ENCODE data around the gene NECTIN1. TPM values are rescaled to one million over a fixed set of nuclear protein-coding genes. Genes with fewer than 3 reads are reported as not detected.

The NECTIN1 gene
- total and polyA plus RNA-seq, 5 experiments from 2014 or later = 0.48 to 2.8 (median 1.7) TPM; not detected in 1

- no peaks in the 10 kb centered on the region for H3K9me3 Mint-ChIP-seq
- ATAC-seq (no peak), DNase-seq (peak in 1 of 10 donors; percentile 44)
- peaks cover under 1 to 10% (median 3%) of the 10 kb centered on the region in 5 donors for H3K27me3 Mint-ChIP-seq
- peaks cover 5 to 21% (median 7%) of the 10 kb centered on the region in 4 donors for H3K4me1 Mint-ChIP-seq
- H3K4me3 Mint-ChIP-seq = no peak overlapping the region
- H3K36me3 Mint-ChIP-seq = no peaks in the 10 kb centered on the region
- POLR2A ChIA-PET = no interaction called here
- no peak overlapping the region for H3K27ac Mint-ChIP-seq
Measured at GRCh38 chr11:119724956-119725355, 4.0 kb downstream of the NECTIN1 start.

- no peaks in the 10 kb centered on the region for H3K9me3 Mint-ChIP-seq
- DNase-seq (no peak), ATAC-seq (no peak)
- peaks cover 0 to 10% (median 3%) of the 10 kb centered on the region in 5 donors for H3K27me3 Mint-ChIP-seq
- H3K4me1 Mint-ChIP-seq = peaks cover 0 to 16% (median 5%) of the 10 kb centered on the region in 4 donors
- no peak overlapping the region for H3K27ac Mint-ChIP-seq
- POLR2A ChIA-PET = no interaction called here
- H3K4me3 Mint-ChIP-seq = no peak overlapping the region
- H3K36me3 Mint-ChIP-seq = no peaks in the 10 kb centered on the region
Measured at GRCh38 chr11:119723952-119724325, 5.1 kb downstream of the NECTIN1 start.

GRCh38 chr11:119723243-119723951 lies 5.6 kb downstream of the NECTIN1 start:
- POLR2A ChIA-PET = no interaction called here
- peaks cover 0 to 10% (median 3%) of the 10 kb centered on the region in 5 donors for H3K27me3 Mint-ChIP-seq
- H3K36me3 Mint-ChIP-seq = no peaks in the 10 kb centered on the region
- no peaks in the 10 kb centered on the region for H3K9me3 Mint-ChIP-seq
- no peak overlapping the region for H3K4me3 Mint-ChIP-seq
- no peak overlapping the region for H3K27ac Mint-ChIP-seq
- ATAC-seq (no peak), DNase-seq (peak in 1 of 10 donors; percentile 34)
- H3K4me1 Mint-ChIP-seq = peaks cover 0 to 16% (median 5%) of the 10 kb centered on the region in 4 donors

DNA sequence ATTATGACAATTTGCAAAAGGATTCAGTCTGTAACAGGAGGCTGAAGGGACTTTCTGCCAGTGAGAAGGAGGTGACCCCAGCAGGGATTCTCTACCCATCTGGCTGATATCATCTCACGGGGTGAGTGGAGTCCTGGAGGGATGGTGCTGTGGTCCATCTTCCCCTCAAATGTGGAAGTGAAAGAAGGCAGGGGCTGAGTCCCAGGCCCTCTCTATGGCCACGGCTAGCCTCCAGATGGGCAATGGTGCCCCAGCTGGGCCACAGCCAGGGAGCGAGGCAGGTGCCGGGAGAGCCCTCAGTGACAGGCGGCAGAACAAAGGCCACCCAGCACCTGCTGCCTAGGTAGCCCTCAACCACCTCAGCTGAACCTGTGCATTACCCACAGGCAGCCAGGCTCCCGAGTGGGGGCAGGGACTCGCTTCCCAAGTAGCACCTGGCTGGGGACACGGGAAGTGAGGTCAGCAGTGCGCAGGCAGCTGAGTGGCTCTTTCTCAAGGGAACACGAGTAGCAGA lies 6.7 kb downstream of the NECTIN1 start:
- H3K4me1 Mint-ChIP-seq = peaks cover 0 to 11% (median 2%) of the 10 kb centered on the region in 4 donors
- H3K4me3 Mint-ChIP-seq = no peak overlapping the region
- no peaks in the 10 kb centered on the region for H3K9me3 Mint-ChIP-seq
- DNase-seq = peak in 1 of 10 donors; percentile 47
- no peak overlapping the region for H3K27ac Mint-ChIP-seq
- no peak for ATAC-seq
- H3K36me3 Mint-ChIP-seq = no peaks in the 10 kb centered on the region
- peaks cover 0 to 10% (median 3%) of the 10 kb centered on the region in 5 donors for H3K27me3 Mint-ChIP-seq
- POLR2A ChIA-PET = no interaction called here

- Mint-ChIP-seq H3K27me3 (peaks cover 0 to 10% (median 2%) of the 10 kb centered on the region in 5 donors), H3K36me3 (no peaks in the 10 kb centered on the region), H3K27ac (no peak overlapping the region), H3K4me1 (peaks cover 0 to 7% (median 3%) of the 10 kb centered on the region in 4 donors), H3K4me3 (no peak overlapping the region), H3K9me3 (no peaks in the 10 kb centered on the region)
- POLR2A ChIA-PET = no interaction called here
- no peak for ATAC-seq
- DNase-seq = peak in 1 of 10 donors; percentile 45
Measured at GRCh38 chr11:119721129-119722120, 7.6 kb downstream of the NECTIN1 start.

DNA sequence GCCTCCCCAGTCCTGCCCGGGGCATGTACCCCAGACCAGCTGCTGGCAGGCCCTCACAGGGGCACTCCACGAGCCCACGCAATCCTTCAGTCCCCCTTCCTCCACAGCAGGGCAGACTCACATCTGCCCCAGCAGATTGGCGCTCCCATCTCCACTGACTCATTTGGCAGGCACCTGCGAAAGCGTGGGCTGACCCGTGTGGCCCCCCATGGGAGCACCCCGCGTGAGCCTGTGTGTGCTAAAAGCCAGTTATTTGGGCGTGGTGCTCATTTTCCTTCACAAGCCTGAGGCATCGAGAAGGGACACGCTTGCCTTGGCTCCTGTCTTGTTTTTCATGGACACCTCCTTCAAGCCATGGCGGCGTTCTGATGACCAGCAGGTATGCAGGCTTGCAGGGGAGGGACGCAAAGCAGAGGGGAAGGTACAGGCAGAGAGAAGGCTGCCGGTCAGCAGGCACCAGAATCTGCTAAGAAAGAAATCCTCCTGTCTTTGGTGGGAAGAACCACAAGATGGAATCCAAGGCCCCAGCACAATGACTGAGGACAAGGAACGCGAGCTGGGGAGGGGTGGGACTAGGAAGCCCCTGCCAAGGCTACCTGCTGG lies 8.6 kb downstream of the NECTIN1 start:
- Mint-ChIP-seq H3K4me1 (peaks cover 0 to 1% (median 0%) of the 10 kb centered on the region in 4 donors), H3K9me3 (no peaks in the 10 kb centered on the region), H3K27ac (peak overlapping the region in 2 of 10 donors; percentile 5 to 14), H3K27me3 (peaks cover 0 to 10% (median 2%) of the 10 kb centered on the region in 5 donors), H3K4me3 (no peak overlapping the region), H3K36me3 (no peaks in the 10 kb centered on the region)
- DNase-seq (peak in 1 of 10 donors; percentile 50), ATAC-seq (no peak)
- POLR2A ChIA-PET = no interaction called here

GRCh38 chr11:119717839-119718534 lies 11.0 kb downstream of the NECTIN1 start:
- POLR2A ChIA-PET = no interaction called here
- Mint-ChIP-seq H3K9me3 (no peaks in the 10 kb centered on the region), H3K4me3 (no peak overlapping the region), H3K4me1 (peaks cover 0 to 1% (median 0%) of the 10 kb centered on the region in 4 donors), H3K27ac (peak overlapping the region in 1 of 10 donors; percentile 24), H3K36me3 (no peaks in the 10 kb centered on the region), H3K27me3 (peaks cover 0 to 10% (median 2%) of the 10 kb centered on the region in 5 donors)
- DNase-seq (peak in 1 of 10 donors; percentile 44), ATAC-seq (no peak)

- ATAC-seq = no peak
- POLR2A ChIA-PET = no interaction called here
- no peak overlapping the region for H3K27ac Mint-ChIP-seq
- no peaks in the 10 kb centered on the region for H3K36me3 Mint-ChIP-seq
- no peak for DNase-seq
- peaks cover 0 to 1% (median 0%) of the 10 kb centered on the region in 4 donors for H3K4me1 Mint-ChIP-seq
- no peak overlapping the region for H3K4me3 Mint-ChIP-seq
- H3K27me3 Mint-ChIP-seq = peaks cover 0 to 4% (median 2%) of the 10 kb centered on the region in 5 donors
- no peaks in the 10 kb centered on the region for H3K9me3 Mint-ChIP-seq
Measured at GRCh38 chr11:119716582-119717498, 12.2 kb downstream of the NECTIN1 start.

DNA sequence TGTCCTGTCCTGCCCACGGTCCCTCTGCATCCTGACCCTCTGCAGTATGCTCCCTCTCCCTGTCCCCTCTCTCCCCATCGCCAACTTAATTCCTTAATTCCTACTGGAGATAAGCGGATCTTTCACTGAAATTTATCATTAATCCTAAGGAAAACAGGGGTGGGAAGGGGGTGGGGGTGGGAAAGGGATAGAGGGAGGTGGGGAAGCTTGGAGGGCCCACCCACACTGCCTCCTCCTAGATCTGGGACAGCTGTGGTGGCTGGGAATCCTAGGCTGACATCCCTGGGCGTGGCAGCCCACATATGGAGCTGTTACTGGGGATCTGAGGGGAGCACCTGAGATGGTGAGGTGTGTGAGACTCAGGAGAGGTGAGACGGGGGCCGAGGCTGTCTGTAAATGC lies 14.4 kb downstream of the NECTIN1 start:
- DNase-seq (peak in 1 of 10 donors; percentile 27), ATAC-seq (no peak)
- Mint-ChIP-seq H3K27me3 (peaks cover 5 to 17% (median 13%) of the 10 kb centered on the region in 5 donors), H3K4me1 (peaks cover 1 to 6% (median 5%) of the 10 kb centered on the region in 4 donors), H3K4me3 (no peak overlapping the region), H3K27ac (peak overlapping the region in 1 of 10 donors; percentile 26), H3K36me3 (peaks cover 0 to 3% (median 0%) of the 10 kb centered on the region in 3 donors), H3K9me3 (peaks cover 0 to 2% (median 0%) of the 10 kb centered on the region in 9 donors)
- POLR2A ChIA-PET = no interaction called here

DNA sequence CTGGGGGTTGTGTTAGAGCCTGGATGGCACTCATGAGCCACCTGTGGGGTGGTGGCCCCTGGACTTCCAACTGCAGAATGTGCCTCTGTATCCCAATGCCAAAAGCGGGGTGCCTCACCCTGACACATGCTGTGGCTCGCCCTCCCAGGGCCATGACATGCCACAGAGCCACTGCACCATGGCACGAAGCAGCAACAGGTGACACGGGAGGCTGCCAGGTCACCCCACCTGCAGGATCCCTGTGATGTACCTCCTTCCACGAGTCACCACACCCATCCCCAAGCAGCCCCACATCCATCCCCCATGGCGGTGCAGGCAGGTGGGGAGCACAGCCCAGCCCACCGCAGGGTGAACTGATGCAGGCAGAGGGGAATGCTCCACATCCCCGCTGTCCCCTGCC lies 14.8 kb downstream of the NECTIN1 start:
- Mint-ChIP-seq H3K4me3 (no peak overlapping the region), H3K9me3 (peaks cover 0 to 2% (median 0%) of the 10 kb centered on the region in 9 donors), H3K36me3 (peaks cover 0 to 3% (median 0%) of the 10 kb centered on the region in 3 donors), H3K27ac (peak overlapping the region in 1 of 10 donors; percentile 26), H3K4me1 (peaks cover 1 to 8% (median 5%) of the 10 kb centered on the region in 4 donors), H3K27me3 (peaks cover 5 to 18% (median 17%) of the 10 kb centered on the region in 5 donors)
- ATAC-seq = no peak
- peak in 1 of 10 donors; percentile 44 for DNase-seq
- POLR2A ChIA-PET = no interaction called here

Data from naive thymus-derived CD8-positive, alpha-beta T cell (primary cell).